ENCODE data around the gene STT3B. TPM values are rescaled to one million over a fixed set of nuclear protein-coding genes. Genes with fewer than 3 reads are reported as not detected.
A peak's percentile ranks its signal among the peaks of the same experiment; 100 is the strongest.

Gene STT3B
- total RNA-seq, 1 experiment from 2014 or later, result 202 TPM

DNA sequence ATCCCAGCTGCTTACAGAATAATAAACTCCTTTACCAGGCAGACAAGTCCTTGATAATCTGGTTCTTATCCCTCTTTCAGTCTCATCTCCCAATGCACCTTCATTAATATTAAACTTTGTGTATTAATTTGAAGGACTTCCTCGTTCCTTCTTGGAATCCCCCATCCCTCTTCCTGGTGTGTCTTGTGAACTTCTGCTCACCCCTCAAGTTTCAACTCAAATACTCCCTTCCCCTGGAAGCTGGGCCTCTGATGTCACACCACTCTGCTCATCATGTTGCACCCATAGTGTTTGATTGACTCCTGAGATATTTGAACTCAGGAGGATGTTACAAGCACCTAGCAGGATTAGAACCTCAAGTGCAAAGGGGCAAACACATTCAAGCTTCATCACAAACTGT, 3.3 kb upstream of the STT3B start:
- H3K4me3 Mint-ChIP-seq (ENCODE audit: low read depth, unreplicated experiment), result no peak overlapping the region
- CTCF ChIA-PET, result no interaction called here
- TF ChIP-seq, protein P1, sequence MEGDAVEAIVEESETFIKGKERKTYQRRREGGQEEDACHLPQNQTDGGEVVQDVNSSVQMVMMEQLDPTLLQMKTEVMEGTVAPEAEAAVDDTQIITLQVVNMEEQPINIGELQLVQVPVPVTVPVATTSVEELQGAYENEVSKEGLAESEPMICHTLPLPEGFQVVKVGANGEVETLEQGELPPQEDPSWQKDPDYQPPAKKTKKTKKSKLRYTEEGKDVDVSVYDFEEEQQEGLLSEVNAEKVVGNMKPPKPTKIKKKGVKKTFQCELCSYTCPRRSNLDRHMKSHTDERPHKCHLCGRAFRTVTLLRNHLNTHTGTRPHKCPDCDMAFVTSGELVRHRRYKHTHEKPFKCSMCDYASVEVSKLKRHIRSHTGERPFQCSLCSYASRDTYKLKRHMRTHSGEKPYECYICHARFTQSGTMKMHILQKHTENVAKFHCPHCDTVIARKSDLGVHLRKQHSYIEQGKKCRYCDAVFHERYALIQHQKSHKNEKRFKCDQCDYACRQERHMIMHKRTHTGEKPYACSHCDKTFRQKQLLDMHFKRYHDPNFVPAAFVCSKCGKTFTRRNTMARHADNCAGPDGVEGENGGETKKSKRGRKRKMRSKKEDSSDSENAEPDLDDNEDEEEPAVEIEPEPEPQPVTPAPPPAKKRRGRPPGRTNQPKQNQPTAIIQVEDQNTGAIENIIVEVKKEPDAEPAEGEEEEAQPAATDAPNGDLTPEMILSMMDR (IDR thresholded peaks at IDR 0.05; ENCODE audit: unreplicated experiment), result no peak
- no peaks in the 10 kb centered on the region for H3K4me1 Mint-ChIP-seq (ENCODE audit: low read depth, unreplicated experiment)
- intact Hi-C loops (cut with micrococcal nuclease; ENCODE audit: unreplicated experiment), result no loop called here
- H3K9me3 Mint-ChIP-seq (ENCODE audit: low read depth, unreplicated experiment), result no peaks in the 10 kb centered on the region
- no peak overlapping the region for H3K27ac Mint-ChIP-seq (ENCODE audit: unreplicated experiment)
- H3K36me3 Mint-ChIP-seq (ENCODE audit: insufficient read depth, unreplicated experiment), result peaks cover 33% of the 10 kb centered on the region
- peak; percentile 42 for DNase-seq
- BruUV-seq (replicated peaks), result no TSS peak
- H3K27me3 Mint-ChIP-seq (ENCODE audit: unreplicated experiment), result no peaks in the 10 kb centered on the region

DNA sequence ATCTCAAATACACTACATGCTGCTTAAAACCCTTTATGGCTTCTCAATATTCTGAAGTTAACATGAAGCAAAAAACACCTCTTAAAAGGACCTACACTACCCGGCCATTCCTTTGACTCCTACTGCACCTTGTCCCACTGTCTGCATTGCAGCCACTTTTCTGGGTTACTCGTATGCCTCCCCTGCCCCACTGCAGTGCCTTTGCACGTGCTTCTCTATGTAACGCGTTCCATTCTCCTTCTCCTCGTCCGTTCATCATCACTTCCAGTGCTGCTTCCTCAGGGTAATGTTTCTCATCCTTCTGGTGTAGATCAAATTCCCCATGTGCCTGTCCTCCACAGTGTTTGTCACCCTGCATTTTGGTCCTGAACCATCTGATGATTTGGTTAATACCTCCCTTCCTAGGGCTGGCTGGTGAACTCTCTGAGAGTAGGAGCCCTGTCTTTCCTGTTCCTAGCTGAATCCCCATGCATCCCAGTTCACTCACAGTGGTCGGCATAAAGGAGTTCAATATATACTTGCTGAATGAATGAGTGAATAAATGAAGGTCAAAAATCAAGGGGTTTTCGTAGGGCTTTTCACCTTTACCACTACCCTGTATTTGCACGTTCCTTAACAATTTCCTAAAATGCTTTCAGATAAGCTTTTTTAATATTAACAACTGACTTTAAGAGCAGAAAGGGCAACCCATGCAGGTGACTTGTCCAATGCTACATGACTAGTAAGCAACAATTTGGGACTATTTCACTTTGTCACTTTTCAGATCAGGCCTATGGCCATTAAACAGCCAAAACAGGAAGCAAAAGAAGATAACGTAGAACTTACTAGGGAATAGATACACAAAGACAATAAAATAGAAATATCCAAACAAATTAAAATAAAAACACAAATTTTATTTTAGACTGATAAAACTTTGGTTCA, 2.4 kb upstream of the STT3B start:
- H3K27me3 Mint-ChIP-seq (ENCODE audit: unreplicated experiment), result no peaks in the 10 kb centered on the region
- H3K4me3 Mint-ChIP-seq (ENCODE audit: low read depth, unreplicated experiment), result no peak overlapping the region
- intact Hi-C loops (cut with micrococcal nuclease; ENCODE audit: unreplicated experiment), result loop anchor here (5.0 to 10.0 kb wide), 4 partner anchors 155 to 363 kb away; no protein-coding TSS in a partner anchor
- H3K4me1 Mint-ChIP-seq (ENCODE audit: low read depth, unreplicated experiment), result no peaks in the 10 kb centered on the region
- no peak overlapping the region for H3K27ac Mint-ChIP-seq (ENCODE audit: unreplicated experiment)
- DNase-seq, result no peak
- CTCF ChIA-PET, result no interaction called here
- peaks cover 37% of the 10 kb centered on the region for H3K36me3 Mint-ChIP-seq (ENCODE audit: insufficient read depth, unreplicated experiment)
- BruUV-seq (replicated peaks), result no TSS peak
- TF ChIP-seq, protein P1 (IDR thresholded peaks at IDR 0.05; ENCODE audit: unreplicated experiment), result no peak
- H3K9me3 Mint-ChIP-seq (ENCODE audit: low read depth, unreplicated experiment), result no peaks in the 10 kb centered on the region

GRCh38 chr3:31530960-31531335, 1.8 kb upstream of the STT3B start:
- Mint-ChIP-seq H3K27me3 (ENCODE audit: unreplicated experiment) (no peaks in the 10 kb centered on the region), H3K4me3 (ENCODE audit: low read depth, unreplicated experiment) (no peak overlapping the region), H3K9me3 (ENCODE audit: low read depth, unreplicated experiment) (no peaks in the 10 kb centered on the region), H3K27ac (ENCODE audit: unreplicated experiment) (peak overlapping the region; percentile 96), H3K4me1 (ENCODE audit: low read depth, unreplicated experiment) (no peaks in the 10 kb centered on the region), H3K36me3 (ENCODE audit: insufficient read depth, unreplicated experiment) (peaks cover 43% of the 10 kb centered on the region)
- intact Hi-C loops (cut with micrococcal nuclease; ENCODE audit: unreplicated experiment), result loop anchor here (5.0 to 10.0 kb wide), 4 partner anchors 156 to 364 kb away; no protein-coding TSS in a partner anchor
- no TSS peak for BruUV-seq (replicated peaks)
- TF ChIP-seq, protein P1 (IDR thresholded peaks at IDR 0.05; ENCODE audit: unreplicated experiment), result no peak
- DNase-seq, result no peak
- CTCF ChIA-PET, result no interaction called here

DNA sequence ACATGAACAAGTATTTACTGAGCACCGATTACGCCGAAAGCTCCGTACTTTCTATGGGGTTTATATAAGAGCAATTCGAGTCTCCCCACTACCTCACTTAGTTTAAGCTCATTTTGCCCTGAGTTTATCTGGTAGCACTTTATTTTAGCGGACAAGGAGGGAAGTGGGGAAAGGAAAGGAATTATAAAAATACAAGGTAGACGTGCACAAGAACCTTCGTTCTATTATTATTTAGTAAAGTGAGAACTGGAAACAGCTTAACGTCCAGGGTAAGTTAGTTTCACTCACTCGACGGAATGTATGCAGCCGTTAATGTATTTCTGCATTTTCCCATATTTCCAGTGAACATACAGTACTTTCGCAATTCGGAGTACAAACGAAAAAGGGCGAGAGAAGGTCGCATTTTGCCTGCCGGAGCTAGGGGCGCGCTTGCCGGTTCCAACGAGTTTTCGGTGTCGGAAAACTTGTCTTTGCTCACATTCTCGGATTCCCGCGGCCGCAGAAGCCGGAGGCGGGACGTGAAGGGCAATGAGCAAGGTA, 1.2 kb upstream of the STT3B start:
- DNase-seq, result no peak
- intact Hi-C loops (cut with micrococcal nuclease; ENCODE audit: unreplicated experiment), result loop anchor here (5.0 to 10.0 kb wide), 4 partner anchors 157 to 364 kb away; no protein-coding TSS in a partner anchor
- CTCF ChIA-PET, result interaction anchor here (1.2 kb wide), 1 partner anchor 291 kb away, joined by 4 read pairs; no protein-coding TSS in a partner anchor

More for the DNA sequence above, 1.2 kb upstream of the STT3B start:
- Mint-ChIP-seq H3K27ac (ENCODE audit: unreplicated experiment) (peak overlapping the region; percentile 96), H3K4me3 (ENCODE audit: low read depth, unreplicated experiment) (no peak overlapping the region), H3K4me1 (ENCODE audit: low read depth, unreplicated experiment) (peaks cover 3% of the 10 kb centered on the region), H3K27me3 (ENCODE audit: unreplicated experiment) (no peaks in the 10 kb centered on the region), H3K9me3 (ENCODE audit: low read depth, unreplicated experiment) (no peaks in the 10 kb centered on the region), H3K36me3 (ENCODE audit: insufficient read depth, unreplicated experiment) (peaks cover 49% of the 10 kb centered on the region)
- TF ChIP-seq, protein P1 (IDR thresholded peaks at IDR 0.05; ENCODE audit: unreplicated experiment), result no peak
- BruUV-seq (replicated peaks), result TSS peak; percentile 87

Measured in Calu3 (cell line).